GM18868 (cell line): ENCODE measurements around the gene SNX30.

ENCODE experiments used
- ATAC-seq: cut with Tn5 transposase; IDR thresholded peaks from one replicate; pipeline ENCODE4 v1.9.1; 2021; ENCODE audit warnings: mild to moderate bottlenecking, moderate library complexity; ENCODE audit not compliant: unreplicated experiment

Gene SNX30

DNA sequence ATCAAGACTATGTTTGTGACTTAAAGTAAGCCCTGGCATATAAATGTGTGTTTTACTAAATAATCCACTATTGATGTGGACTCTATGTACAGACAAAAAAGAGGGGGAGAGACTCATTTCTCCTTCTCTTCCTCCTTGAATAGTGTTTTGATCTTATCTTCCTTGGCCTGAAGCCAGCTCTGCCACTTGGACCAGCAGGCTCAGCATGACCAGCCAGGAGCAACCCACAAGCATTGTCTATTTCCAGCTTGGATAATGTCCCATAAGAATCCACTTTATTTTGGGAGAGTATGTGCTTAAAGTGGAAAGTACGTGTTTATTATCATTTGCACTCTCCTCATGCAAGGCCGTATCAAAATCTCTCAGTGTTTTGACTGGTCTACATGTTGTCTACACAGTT is 164.0 kb downstream of the SNX30 start:
- no peak for ATAC-seq

GRCh38 chr9:112917047-112917986 is 166.8 kb downstream of the SNX30 start:
- ATAC-seq: no peak

DNA sequence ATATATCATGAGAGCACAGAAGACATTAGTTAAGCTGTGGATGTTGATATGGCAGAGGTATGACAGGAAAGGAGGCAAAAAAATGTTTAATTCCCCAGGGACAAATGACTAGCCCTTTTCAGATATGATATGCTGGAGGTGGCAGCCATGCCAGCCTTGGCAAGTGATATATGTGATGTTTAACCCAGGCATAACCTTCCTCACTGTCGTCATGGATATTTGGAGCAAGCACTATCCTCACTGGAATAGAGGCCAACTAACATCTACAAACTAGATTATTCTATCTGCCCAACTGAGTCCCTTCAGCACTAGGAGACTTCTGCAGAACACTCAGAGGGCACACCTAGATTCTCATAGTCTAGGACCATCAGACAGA is 167.4 kb downstream of the SNX30 start:
- no peak for ATAC-seq

DNA sequence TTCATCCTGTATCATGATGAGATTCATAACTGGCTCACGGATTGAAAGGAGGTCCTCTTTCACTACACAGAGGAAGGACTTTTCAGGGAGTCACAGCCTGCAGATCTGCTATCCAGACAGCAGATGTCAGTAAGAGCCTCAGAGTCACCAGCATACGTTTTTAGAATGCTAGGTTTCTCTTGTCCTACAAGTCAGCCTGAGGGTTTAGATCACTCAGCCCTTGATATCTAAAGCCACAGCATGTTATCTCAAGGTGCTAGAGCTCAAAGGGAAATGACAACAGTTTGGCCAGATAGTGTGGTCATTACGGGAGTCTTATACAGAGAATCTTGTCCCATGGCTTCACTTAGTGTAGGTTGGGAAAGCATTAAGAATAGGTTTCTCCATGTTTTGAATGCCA is 171.0 kb downstream of the SNX30 start:
- peak; percentile 57 for ATAC-seq
